HG03558 (cell line): ENCODE data around the gene GPATCH8.
"Not testable (repeated sequence)": the region's sequence is repeated elsewhere in the genome, so short reads cannot be mapped to it uniquely, and the experiment has no call there.

Experiments used
- ATAC-seq: cut with Tn5 transposase; IDR thresholded peaks from one replicate; pipeline ENCODE4 v1.9.1; 2021; ENCODE audit warnings: moderate number of reproducible peaks; ENCODE audit not compliant: unreplicated experiment; ENCODE audit errors: extremely low read depth

GPATCH8 gene

DNA sequence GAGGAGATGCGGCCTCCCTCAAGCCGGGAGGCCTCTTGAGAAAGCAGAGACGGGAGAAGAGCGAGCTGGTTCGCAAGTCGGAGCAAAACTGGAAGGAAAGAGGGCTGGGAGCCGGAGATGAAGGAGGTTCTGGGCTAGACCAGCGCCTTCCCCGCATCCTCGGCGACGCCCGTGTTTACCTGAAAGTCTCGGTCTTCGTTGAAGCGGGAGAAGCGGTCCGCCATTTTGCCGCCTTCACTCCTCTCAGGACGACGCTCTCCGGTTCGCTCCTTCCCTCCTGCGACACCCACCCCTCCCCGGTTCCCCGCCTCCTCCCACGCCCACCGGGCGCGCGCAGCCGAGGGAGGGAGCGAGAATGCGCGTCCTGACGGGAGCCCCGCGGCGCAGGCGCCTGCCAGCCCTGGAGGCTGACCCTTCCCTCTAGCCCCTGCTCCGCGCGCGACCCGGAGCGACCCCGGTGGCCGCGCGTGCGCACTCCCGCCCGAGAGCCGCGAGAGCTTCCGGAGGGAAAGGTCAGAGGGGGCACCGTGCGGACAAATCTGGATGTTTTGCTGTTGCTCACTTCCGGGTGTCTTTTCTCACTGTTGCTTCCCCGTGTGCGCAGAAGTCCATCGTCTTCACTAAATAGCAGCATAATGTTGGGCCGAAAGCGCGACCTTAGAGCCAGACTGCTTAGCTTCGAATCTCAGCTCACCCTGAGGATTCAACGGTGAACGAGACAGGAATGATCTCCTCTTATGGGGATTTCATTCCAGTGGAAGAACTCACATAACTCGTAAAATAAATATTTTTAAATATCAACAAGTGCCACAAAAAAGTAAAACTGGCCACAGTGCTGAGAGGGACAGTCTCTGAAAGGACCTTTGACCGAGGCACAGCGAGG, at the start of gene GPATCH8:
GPATCH8 (minus strand) TSS at position 260 of the 883 bp plus-strand sequence; CDS start at position 224, 36 bp downstream.
- peak; percentile 52 for ATAC-seq

DNA sequence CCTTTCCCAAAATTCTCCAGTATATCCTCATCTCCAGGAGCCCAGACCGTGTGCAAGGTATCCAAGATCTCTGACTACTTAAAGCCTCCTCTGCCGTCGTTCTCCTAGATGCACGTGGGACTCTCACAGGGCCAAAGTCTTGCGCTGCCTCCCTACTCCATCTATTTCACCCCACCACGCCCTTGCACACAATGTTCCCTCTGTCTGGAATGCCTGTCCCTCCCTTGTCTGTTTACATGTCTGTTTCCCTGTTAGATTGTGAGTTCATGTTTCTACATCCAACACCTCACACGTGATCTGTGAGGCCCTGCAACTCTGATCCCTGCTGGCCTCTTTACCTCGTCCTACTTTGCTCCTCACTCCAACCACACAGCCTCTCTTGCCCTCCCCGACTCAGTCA, 49.2 kb upstream of the GPATCH8 start:
- no peak for ATAC-seq

DNA sequence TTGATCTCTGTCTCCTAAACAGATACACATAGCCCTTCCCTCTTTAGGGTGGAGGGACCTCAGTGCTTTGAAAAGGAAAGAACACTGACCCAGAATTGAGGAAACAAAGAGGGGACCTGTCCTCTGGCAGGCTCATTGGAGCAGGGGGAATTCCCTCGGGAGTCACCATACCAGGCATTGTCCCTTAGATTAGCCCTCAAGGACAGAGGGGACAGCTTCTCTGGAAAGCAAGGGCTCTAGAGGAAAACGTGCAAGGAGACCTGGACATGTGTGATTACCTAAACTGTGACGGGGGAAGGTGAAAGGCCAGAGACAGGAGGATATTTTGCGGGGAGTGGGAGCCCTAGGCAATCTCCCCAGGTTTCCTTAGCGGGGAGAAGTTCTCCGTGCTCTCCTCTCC, 46.5 kb upstream of the GPATCH8 start:
- no peak for ATAC-seq

DNA sequence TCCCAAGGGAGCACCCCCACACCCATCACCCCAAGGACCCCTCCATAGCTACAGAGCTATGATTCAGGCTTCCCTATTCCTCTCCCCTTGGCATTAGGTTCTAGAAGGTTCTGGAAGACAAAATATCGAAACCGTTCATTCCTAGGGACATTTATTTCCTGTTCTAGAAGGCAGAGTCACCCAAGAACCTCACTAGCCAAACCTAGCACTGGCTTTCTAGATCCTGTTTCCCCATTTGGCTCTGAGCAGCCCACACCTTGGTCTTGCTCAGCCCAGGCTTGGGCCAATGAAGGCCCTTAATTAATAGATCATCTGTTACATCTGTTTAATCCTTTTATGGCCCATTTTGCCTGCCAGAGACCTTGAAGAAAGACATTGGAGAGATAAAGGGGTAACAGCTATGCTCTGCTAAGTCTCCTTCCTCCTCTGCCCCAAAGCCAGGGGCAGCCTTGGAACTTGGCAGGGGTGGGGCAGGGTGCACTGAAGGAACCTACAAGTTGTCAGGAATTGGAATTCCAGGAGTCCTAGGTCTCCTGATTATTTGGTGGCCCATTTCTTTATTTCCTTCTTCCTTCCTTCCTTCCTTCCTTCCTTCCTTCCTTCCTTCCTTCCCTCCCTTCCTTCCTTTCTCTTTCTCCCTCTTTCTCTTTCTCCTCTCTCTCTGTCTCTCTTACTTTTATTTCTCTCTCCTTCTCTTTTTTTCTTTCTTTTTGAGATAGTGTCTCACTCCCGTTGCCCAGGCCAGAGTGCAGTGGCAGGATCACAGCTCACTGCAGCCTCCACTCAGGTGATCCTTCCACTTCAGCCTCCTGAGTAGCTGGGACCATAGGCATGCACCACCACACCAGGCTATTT, 45.4 kb upstream of the GPATCH8 start:
- no peak for ATAC-seq

DNA sequence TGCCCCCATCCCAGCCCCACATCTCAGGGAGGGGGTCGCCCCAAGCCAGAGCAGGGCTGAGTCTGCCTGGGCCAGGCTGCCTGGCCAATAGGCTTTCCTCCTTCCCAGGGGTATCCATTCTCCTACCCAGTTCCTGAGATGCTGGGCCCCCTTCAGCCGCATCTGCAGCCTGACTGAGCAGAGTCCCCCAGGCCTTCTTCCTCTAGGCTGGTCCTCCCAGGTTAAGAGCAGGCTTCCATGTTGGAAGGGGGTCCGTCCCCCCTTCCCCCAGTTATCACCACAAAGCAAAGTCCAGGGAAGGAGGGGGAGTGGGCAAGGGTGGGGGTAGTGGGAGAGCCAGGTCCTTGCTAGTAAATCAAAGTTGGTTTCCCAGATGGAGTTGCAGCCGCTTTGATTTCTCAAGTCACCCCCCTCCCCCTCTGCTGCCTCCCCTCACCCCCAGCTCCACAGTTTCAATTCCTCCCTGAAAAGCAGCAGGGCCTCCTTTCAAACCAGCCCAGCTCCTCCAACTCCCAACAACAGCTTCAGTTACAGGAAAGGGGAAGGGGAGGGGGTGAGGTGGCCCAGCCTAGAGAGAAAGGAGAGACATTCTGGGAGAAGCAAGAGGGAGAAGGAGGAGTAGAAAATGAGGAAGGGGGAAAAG, 44.5 kb upstream of the GPATCH8 start:
- ATAC-seq = no peak

DNA sequence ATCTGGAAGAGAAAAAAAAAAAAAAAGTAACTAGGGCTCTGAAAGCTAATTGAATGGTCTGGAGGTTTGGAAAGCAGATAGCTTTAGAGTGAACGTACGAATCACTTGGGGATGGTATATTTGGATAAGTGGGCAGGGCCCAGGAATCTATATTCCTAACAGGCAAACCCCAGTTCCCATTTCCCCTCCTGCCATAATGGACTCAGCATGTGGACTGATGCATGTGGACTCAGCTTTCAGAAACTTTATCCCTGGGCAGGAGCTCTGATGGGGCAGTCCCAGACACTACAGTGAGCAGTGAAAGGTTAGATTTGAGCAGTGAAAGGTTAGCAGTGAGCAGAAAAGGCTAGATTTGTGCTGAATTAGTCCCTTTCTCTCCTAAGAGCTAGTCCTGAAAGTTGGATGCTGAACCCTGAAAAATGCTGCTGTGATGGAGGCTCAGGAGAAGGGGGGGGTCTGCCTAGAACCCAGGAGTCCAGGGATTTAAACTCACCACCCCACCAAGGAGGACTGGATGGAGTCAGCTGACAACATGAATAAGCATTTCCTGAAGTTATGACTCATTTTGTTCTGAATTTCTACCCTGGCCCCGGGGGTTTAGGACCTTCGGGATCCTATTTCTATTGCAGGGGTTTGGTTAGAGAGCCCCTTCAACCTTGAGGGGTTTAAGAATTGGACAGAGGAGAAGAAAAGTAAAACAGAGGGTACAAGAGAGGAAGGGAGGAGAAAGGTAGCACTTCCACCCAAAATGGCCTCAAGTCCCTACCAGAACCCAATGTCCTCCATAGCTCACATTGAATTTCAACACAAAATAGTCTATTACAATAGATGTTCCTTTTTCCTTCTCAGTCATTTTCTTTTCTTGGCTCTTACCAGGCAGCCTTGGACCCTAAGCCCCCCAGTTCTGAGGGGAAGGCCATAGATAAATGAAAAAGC, 43.7 kb upstream of the GPATCH8 start:
- ATAC-seq = no peak

DNA sequence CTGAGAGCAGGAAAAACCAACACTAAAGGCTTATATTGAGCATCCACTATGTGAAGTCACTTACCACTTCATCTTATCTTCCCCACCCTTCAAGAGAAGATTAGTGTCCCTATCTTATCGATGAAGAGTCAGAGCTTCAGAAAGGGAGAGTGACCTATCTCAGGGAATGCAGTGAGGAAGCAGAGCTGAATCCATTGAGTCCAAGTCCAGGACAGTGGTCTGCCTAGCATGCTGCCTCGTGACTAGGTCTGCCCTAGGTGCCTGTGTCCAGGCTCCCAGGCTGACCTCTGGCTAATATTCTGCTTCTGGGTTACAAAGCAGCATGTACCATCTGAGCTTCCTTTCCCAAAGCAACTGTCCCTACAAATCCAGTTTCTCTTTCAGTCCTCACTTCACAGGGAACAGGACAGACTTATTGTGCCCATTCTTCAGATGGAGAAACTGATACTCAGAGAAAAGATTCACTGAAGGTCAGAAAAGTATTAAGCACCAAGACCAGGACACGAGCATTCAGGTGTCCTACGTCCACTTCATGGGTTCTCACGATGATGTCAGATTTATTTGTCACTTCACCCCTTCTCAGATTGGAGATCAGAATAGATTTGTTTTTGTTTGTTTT, 40.8 kb upstream of the GPATCH8 start:
- no peak for ATAC-seq

DNA sequence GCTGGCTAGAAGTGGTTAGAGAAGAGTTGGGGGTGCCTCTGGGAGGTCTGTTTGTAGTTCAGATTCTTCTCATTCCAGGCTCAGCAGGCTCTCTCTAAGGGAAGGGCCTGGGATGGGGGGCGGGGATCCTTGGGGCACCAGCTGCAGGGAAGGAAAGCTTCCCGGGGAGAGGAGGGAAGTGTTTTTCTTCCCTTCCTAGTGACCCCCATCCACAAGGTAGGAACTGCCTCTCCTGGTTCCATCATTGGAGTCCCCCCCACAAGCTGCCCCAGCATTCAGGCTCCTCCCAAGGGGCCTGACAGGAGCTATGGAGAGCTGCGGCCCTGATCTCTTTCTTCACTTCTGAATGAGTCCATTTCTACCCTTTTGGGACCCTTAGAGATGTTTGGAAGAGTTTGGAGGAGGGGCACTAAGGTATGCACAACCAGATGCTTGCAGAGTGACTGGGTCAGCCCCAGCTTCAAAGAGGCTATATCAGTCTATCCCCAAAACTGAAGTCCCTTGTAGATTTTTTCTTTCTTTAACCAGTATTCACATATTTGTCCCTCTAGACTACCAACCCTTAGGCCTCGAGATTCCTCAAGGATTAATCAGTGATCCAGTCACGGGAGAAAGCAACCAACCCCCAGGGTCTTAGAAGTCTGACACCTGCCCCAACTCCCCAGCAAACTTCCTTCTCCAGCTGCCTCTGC, 40.2 kb upstream of the GPATCH8 start:
- ATAC-seq = no peak

DNA sequence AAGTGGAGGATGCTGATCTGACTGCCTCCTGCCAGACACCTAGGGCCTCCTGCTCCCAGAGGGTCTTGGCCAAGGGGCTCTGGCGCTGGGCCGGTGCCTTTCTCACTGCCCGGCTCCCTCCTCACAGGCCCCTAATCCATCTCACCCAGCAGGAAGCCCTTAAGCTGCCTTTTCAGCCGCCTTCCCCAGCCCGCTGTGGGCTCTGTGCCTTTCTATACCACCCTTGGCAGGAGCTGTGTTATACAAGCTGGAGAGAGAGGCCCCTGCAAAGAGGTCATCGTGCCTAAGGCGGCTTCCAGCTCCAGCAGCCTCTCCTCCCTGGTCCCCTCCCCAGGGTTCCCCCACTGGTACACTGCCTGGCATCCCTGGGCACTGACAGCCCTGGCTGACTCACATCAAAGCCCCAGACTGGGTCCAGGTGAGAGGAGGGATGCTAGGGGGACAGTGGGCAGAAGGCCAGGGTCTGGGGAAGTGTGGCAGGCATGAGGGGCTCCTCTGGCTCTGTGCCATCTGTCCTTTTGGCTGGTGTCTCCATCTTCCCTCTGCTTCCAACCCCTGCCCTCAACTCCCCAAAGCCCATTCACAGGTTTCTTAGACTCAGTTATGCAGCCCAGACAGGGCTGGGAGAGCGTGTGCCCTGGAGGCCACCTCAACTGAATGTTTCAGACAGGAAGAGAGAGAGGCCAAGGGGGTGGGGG, 38.8 kb upstream of the GPATCH8 start:
- ATAC-seq = no peak

DNA sequence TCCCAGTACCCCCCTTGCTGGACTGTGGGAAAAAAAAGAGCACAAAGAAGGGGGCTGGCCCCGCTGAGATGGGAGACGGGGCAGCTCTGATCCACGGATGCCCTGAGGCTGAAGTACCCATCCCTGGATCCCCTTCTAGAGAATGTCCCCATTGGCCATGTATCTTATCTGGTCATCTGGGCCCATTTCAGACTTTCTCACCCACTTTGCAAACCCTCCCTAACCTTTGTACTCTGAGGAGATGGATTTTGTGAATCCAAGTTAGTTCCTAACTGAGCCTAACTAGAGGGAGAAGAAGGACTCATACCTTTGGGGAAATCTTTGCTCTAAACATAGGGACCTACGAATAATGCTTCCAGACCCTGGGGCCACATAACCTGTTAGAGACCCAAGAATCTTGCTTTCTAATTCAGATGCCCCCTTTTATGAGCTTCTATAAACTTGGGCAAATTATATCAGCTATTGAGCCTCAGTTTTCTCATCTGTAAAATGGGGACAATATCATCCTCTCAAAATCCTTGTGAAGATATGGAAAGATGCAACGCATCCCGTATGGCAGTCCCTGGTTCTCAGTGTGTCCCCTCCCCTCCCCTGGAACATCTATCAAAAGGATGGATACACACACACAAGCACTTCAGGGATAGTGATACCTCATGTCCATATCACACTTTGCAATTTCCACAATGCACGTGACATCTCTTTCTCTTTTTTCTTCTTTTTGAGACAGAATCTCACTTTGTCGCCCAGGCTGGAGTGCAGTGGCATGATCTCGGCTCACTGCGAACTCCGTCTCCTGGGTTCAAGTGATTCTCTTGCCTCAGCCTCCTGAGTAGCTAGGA, 37.3 kb upstream of the GPATCH8 start:
- no peak for ATAC-seq

DNA sequence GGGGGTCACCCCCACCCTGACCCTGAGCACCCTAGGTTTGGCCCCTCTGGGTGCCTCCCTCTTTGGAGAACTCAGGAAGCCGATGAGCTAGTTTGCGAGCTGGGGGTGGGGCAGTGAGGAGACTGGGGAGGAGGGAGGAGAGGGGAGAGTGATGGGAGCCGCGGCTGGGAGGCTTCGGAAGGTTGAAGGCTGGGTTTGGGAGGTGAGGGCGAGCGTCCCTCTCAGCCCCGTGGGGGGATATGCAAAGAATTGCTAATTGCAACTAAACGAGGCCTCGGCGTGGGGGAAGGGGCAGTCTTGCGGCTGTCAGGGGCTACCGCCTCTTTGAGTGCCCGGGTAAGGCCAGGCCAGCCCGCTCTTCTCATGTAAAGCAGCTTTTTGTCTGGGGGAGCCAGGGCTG, 36.5 kb upstream of the GPATCH8 start:
- ATAC-seq = no peak

DNA sequence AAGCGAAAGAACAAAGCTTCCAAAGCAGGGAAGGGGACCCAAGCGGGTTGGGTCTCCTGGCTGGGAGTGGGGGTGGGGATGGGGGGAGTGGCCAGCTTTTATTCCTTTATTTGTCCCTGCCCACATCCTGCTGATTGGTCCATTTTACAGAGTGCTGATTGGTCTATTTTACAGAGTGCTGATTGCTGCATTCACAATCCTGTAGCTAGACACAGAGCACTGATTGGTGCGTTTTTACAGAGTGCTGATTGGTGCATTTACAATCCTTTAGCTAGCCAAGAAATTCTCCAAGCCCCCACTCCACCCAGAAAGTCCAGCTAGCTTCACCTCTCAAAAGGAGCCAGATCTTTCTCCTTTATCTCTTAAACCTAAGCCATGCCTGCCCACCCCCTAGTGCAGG, 34.7 kb upstream of the GPATCH8 start:
- not testable (repeated sequence) for ATAC-seq

DNA sequence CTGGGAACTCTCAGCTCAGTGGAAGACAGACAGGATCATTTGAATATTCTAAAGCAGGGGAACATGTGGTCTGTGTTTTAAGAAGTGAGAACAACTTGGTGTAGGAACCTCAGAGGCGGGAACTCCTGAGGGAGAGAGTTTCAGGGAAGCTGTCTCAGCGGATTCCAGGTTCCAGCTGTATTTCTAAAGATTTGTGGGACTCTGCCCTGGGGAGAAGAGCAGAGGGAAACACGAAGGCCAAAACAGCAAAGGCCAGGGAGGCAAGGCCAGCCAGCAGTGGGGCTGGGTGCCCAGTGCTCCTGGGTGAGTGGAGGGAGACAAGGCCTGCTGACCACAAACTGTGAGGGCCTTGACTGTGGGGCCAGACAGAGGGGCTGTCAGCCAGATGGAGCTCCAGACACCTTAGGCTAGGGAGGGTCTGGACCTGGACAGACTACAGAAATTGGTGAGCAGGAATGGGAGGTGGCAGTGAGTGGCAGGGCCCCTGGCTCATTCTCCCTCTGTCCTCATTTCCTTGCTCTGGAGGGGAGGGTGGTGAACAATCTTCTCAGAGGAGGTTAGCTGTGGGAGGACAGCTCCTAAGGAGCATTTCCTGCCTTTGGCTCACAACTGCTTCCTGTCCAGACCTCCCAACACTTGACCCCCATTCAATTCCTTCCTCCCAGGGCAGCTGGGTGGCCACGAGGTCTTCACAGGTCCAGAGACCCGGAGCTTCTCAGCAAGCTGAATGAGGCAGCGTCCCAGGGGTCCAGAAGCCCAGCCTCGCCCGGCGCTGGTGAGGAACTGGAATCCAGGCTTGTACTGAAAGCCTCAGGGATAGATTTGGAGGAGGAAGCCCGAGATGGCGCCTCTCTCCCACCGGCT, 33.1 kb upstream of the GPATCH8 start:
- no peak for ATAC-seq

DNA sequence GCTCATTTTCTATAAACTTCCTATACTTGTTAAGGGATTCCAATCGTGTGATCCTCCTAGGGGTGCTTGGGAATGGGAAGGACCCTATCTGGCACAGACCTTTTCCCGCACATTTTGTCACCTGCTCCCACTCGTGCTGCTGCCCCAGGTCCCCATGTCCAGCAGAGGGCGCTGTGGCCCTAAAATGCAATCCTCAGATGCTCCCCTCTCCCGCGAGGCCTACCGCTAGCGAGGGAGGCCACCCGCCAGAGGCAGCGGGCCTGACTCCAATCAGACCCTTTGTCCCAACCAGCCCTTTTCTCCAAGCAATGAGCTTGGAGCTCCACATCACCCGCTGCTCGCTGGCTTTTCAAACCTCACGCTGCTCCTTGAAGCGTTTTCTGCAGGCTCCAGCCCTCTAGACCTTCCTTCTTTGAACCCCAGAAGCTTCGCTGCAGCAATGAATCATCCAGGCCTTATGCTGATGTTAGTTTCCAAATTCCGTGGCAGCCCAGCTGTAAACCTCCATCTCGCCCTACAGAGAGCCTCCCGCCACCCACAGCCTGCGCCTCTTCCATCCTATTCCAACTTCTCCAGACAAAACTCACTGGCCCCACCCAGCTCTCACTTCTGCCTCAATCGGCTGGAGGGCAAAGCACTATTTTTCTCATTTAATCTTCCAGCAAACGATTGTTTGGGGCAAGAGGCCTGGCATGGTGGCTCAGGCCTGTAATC, 30.5 kb upstream of the GPATCH8 start:
- no peak for ATAC-seq

DNA sequence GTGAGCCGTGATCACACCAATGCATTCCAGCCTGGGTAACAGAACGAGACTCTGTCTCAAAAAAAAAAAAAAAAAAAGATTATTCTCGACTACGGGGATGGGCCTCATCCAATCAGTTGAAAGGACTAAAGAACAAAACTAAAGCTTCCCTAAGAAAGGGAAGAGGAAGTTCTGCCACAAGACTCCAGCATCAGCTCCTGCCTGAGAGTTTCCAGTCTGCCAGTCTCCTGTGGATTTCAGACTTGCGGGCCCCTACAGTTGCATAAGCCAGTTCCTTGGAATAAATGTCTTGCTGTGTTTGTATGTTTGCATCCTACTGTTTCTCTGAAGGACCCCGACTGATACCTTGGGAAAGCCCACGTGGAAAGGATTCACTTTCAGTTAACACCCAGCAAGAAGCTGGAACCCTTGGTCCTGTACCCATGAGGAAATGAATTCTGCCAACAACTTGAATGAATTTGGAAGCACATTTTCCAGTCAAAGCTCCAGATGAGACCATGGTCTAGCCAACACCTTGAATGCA, 27.8 kb upstream of the GPATCH8 start:
- no peak for ATAC-seq

DNA sequence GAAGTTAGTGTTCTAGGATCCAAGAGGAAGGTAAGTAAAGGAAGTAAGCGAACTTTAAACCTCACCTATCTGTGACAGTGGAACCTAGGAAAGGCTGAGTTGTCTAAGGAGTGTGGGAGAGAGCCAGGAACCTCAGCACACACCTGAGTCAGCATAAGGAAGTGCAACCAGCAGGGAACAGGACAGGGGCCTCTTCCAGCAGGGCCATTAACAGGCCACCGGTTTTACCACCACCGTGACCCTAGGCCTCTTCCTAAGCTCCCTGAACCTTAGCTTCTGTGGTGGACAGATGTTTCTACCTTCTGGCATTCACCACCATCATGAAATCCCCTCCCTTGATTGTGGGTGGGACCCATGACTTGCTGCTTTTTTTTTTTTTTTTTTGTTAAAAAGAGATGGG, 26.7 kb upstream of the GPATCH8 start:
- no peak for ATAC-seq
